Measurements from ENCODE around the gene MCF2L.

MCF2L gene

GRCh38 chr13:113013303-113013702 is 44.3 kb downstream of the MCF2L start:
- in situ Hi-C loops (cut with HindIII; ENCODE audit: low sequenced_read_pairs): no loop called here

GRCh38 chr13:113013878-113014751 is 45.1 kb downstream of the MCF2L start:
- TF ChIP-seq, protein P1, sequence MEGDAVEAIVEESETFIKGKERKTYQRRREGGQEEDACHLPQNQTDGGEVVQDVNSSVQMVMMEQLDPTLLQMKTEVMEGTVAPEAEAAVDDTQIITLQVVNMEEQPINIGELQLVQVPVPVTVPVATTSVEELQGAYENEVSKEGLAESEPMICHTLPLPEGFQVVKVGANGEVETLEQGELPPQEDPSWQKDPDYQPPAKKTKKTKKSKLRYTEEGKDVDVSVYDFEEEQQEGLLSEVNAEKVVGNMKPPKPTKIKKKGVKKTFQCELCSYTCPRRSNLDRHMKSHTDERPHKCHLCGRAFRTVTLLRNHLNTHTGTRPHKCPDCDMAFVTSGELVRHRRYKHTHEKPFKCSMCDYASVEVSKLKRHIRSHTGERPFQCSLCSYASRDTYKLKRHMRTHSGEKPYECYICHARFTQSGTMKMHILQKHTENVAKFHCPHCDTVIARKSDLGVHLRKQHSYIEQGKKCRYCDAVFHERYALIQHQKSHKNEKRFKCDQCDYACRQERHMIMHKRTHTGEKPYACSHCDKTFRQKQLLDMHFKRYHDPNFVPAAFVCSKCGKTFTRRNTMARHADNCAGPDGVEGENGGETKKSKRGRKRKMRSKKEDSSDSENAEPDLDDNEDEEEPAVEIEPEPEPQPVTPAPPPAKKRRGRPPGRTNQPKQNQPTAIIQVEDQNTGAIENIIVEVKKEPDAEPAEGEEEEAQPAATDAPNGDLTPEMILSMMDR (IDR thresholded peaks at IDR 0.05; ENCODE audit: low read depth, low read length, missing control alignments): no peak
- in situ Hi-C loops (cut with HindIII; ENCODE audit: low sequenced_read_pairs): no loop called here
- no peak for DNase-seq (ENCODE audit: low read depth)
- H3K4me3 ChIP-seq (ENCODE audit: low read depth, low read length): no peak overlapping the region

More at GRCh38 chr13:113013303-113013702, 44.3 kb downstream of the MCF2L start:
- no peak overlapping the region for H3K4me3 ChIP-seq (ENCODE audit: low read depth, low read length)
- no peak for DNase-seq (ENCODE audit: low read depth)
- TF ChIP-seq, protein P1 (IDR thresholded peaks at IDR 0.05; ENCODE audit: low read depth, low read length, missing control alignments): no peak

- no peak overlapping the region for H3K4me3 ChIP-seq (ENCODE audit: low read depth, low read length)
- in situ Hi-C loops (cut with HindIII; ENCODE audit: low sequenced_read_pairs): no loop called here
- no peak for DNase-seq (ENCODE audit: low read depth)
- TF ChIP-seq, protein P1 (IDR thresholded peaks at IDR 0.05; ENCODE audit: low read depth, low read length, missing control alignments): no peak
These were observed 46.0 kb downstream of the MCF2L start for GRCh38 chr13:113014752-113015745.

GRCh38 chr13:113015826-113016525 is 47.0 kb downstream of the MCF2L start:
- DNase-seq (ENCODE audit: low read depth): no peak
- TF ChIP-seq, protein P1 (IDR thresholded peaks at IDR 0.05; ENCODE audit: low read depth, low read length, missing control alignments): no peak
- in situ Hi-C loops (cut with HindIII; ENCODE audit: low sequenced_read_pairs): no loop called here
- H3K4me3 ChIP-seq (ENCODE audit: low read depth, low read length): no peak overlapping the region

DNA sequence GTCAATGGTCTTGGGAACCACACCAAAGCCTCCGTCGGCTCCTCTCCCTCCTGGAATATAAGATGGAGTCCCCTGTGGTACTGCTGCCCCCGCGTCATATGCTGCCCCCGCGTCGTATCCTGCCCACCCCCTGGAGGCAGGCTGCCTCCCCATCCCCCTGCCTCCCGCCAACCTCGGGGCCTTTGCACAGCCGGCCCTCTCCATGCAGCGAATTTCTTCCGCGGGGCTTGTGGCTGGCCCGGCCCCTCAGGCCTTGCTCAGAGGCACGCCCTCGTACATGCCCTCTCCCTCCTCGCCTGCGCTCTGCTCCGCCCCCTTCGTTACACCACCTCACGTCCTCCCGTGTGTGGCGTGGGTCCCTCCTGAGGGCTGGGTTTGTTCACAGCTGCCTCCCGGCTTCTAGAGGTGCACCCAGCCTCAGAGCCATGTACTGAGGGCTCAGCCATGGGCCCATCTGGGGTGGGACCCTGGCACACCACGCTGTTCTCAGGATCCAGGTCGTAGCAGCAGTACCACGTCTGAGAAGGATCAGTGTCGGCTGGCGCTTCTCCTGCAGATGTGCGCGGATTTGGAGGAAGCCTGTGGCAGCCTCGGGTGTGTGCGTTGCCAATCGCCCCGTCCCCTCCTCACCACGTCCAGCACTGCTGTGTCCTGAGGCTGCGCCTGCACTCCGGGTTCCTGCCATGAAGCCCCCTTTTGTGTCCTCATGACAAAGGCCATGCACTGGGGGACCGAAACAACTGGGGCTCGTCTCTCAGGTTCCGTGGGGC is 47.7 kb downstream of the MCF2L start:
- in situ Hi-C loops (cut with HindIII; ENCODE audit: low sequenced_read_pairs): no loop called here
- H3K4me3 ChIP-seq (ENCODE audit: low read depth, low read length): no peak overlapping the region
- TF ChIP-seq, protein P1 (IDR thresholded peaks at IDR 0.05; ENCODE audit: low read depth, low read length, missing control alignments): no peak
- no peak for DNase-seq (ENCODE audit: low read depth)

All from astrocyte of the cerebellum (primary cell).